CD4-positive, alpha-beta T cell (primary cell): ENCODE measurements around the gene MEGF11. TPM values are rescaled to one million over a fixed set of nuclear protein-coding genes. Genes with fewer than 3 reads are reported as not detected.

ENCODE experiments used
- ATAC-seq: fragments of 200-7000 bp; cut with Tn5 transposase; one replicate; pipeline ENCODE4 v1.10.0; 2022; ENCODE audit warnings: mild to moderate bottlenecking; ENCODE audit not compliant: poor library complexity
- CTCF ChIA-PET: fragments of 350-600 bp; sonication (Branson Sonifier 250); formaldehyde crosslinking; loops from one replicate; lab custom pipeline; 2021; ENCODE audit warnings: antibody characterized with exemption, inconsistent platforms; lab: Charles Lee
- POLR2A ChIA-PET: fragments of 350-600 bp; sonication (Branson Sonifier 250); formaldehyde crosslinking; loops from one replicate; lab custom pipeline; 2021; ENCODE audit warnings: antibody characterized with exemption, inconsistent platforms; lab: Charles Lee
- DNase-seq, 14 experiments: peaks; one replicate each; pipeline ENCODE4 v3.0.0-alpha.2; 2013 to 2020; ENCODE audit warnings: mixed read lengths in 2 of 14
- H3K27ac ChIP-seq, 2 donors: one replicate each; pipeline versions ENCODE4 v1.5.1 to v1.7.0; 2013; ENCODE audit warnings: low read length in 2 of 2, low read depth in 1 of 2, mild to moderate bottlenecking in 1 of 2
- H3K27me3 ChIP-seq, 2 experiments: 1 replicate in 1 of 2; 2 replicates in 1 of 2; pipeline versions ENCODE4 v1.6.1 to v1.7.0; 2013; ENCODE audit warnings: low read length in 2 of 2, control low read depth in 1 of 2, mild to moderate bottlenecking in 1 of 2, moderate library complexity in 1 of 2; ENCODE audit not compliant: insufficient read depth in 2 of 2, control insufficient read depth in 1 of 2
- H3K36me3 ChIP-seq: one replicate; pipeline ENCODE4 v1.6.1; 2013; ENCODE audit warnings: low read length, control low read depth; ENCODE audit not compliant: insufficient read depth
- H3K4me1 ChIP-seq: one replicate; pipeline ENCODE4 v1.6.1; 2013; ENCODE audit warnings: low read length, control low read depth; ENCODE audit not compliant: insufficient read depth
- H3K4me3 ChIP-seq: one replicate; pipeline ENCODE4 v1.5.1; 2013; ENCODE audit warnings: mild to moderate bottlenecking, low read length, moderate library complexity
- H3K9me3 ChIP-seq, 2 experiments: 1 replicate in 1 of 2; 2 replicates in 1 of 2; pipeline versions ENCODE4 v1.6.1 to v1.7.0; 2013; ENCODE audit warnings: low read length in 2 of 2, mild to moderate bottlenecking in 2 of 2, control low read depth in 1 of 2, moderate library complexity in 1 of 2; ENCODE audit not compliant: control insufficient read depth in 1 of 2, insufficient read depth in 1 of 2
- H3K27ac Mint-ChIP-seq: one replicate; pipeline ENCODE4 v1.8.0; 2020; ENCODE audit warnings: mixed read lengths
- H3K27me3 Mint-ChIP-seq: one replicate; pipeline ENCODE4 v1.8.0; 2021; ENCODE audit warnings: mixed read lengths
- H3K36me3 Mint-ChIP-seq: one replicate; pipeline ENCODE4 v1.8.0; 2021; ENCODE audit warnings: low read depth, mixed read lengths
- H3K4me1 Mint-ChIP-seq: one replicate; pipeline ENCODE4 v1.8.0; 2021; ENCODE audit warnings: low read depth, mixed read lengths
- H3K4me3 Mint-ChIP-seq: one replicate; pipeline ENCODE4 v1.8.0; 2020; ENCODE audit warnings: mild to moderate bottlenecking, mixed read lengths
- H3K9me3 Mint-ChIP-seq: one replicate; pipeline ENCODE4 v1.8.0; 2020; ENCODE audit warnings: mixed read lengths
- intact Hi-C, 2 experiments: fragments of 100-400 bp; cut with DNase I in 1 of 2; cut with micrococcal nuclease in 1 of 2; formaldehyde crosslinking; loops; one replicate each; pipeline versions ENCODE4 v1.15.1 to v1.9.0; 2023 to 2025; cut with DNase I, micrococcal nuclease
- total RNA-seq, 174 experiments: library from RNA in 2 of 174; stranded (reverse) in 2 of 174; gene quantifications; one replicate each; pipeline ENCODE4 v1.2.3 and lab custom pipeline; 2021 to 2026
- TF ChIP-seq, protein P1 (sequence below): fragments of 200-600 bp; IDR thresholded peaks from one replicate; pipeline ENCODE4 v1.8.0; 2022; ENCODE audit warnings: antibody characterized with exemption, mild to moderate bottlenecking

MEGF11 gene
- total RNA-seq, 2 experiments from 2014 or later: not detected

- intact Hi-C loops: no loop called here
- H3K9me3 ChIP-seq: no peaks in the 10 kb centered on the region
- DNase-seq (no peak), ATAC-seq (no peak)
- ChIA-PET POLR2A (no interaction called here), CTCF (no interaction called here)
- TF ChIP-seq, protein P1, sequence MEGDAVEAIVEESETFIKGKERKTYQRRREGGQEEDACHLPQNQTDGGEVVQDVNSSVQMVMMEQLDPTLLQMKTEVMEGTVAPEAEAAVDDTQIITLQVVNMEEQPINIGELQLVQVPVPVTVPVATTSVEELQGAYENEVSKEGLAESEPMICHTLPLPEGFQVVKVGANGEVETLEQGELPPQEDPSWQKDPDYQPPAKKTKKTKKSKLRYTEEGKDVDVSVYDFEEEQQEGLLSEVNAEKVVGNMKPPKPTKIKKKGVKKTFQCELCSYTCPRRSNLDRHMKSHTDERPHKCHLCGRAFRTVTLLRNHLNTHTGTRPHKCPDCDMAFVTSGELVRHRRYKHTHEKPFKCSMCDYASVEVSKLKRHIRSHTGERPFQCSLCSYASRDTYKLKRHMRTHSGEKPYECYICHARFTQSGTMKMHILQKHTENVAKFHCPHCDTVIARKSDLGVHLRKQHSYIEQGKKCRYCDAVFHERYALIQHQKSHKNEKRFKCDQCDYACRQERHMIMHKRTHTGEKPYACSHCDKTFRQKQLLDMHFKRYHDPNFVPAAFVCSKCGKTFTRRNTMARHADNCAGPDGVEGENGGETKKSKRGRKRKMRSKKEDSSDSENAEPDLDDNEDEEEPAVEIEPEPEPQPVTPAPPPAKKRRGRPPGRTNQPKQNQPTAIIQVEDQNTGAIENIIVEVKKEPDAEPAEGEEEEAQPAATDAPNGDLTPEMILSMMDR: no peak
- H3K36me3 Mint-ChIP-seq: no peaks in the 10 kb centered on the region
- H3K27ac Mint-ChIP-seq: no peak overlapping the region
- H3K27me3 ChIP-seq: no peaks in the 10 kb centered on the region
- no peaks in the 10 kb centered on the region for H3K36me3 ChIP-seq
- H3K4me1 Mint-ChIP-seq: no peaks in the 10 kb centered on the region
- H3K4me3 Mint-ChIP-seq: no peak overlapping the region
- no peak overlapping the region for H3K27ac ChIP-seq
- no peaks in the 10 kb centered on the region for H3K4me1 ChIP-seq
- no peak overlapping the region for H3K4me3 ChIP-seq
- no peaks in the 10 kb centered on the region for H3K27me3 Mint-ChIP-seq
- no peaks in the 10 kb centered on the region for H3K9me3 Mint-ChIP-seq
These were observed 37.7 kb downstream of the MEGF11 start for GRCh38 chr15:66215811-66216210.

- Histone ChIP-seq H3K27ac (no peak overlapping the region), H3K9me3 (no peaks in the 10 kb centered on the region), H3K27me3 (no peaks in the 10 kb centered on the region), H3K36me3 (no peaks in the 10 kb centered on the region), H3K4me1 (no peaks in the 10 kb centered on the region), H3K4me3 (no peak overlapping the region)
- POLR2A ChIA-PET: interaction anchor here (0.6 kb wide), 1 partner anchor 568 kb away, joined by 3 read pairs; no protein-coding TSS in a partner anchor
- Mint-ChIP-seq H3K4me3 (no peak overlapping the region), H3K27ac (no peak overlapping the region), H3K9me3 (no peaks in the 10 kb centered on the region), H3K27me3 (no peaks in the 10 kb centered on the region), H3K4me1 (no peaks in the 10 kb centered on the region), H3K36me3 (no peaks in the 10 kb centered on the region)
- ATAC-seq (no peak), DNase-seq (no peak)
- CTCF ChIA-PET: no interaction called here
- intact Hi-C loops: no loop called here
- TF ChIP-seq, protein P1: no peak
These were observed 39.3 kb downstream of the MEGF11 start for GRCh38 chr15:66214246-66214645.

GRCh38 chr15:66212563-66212921 lies 41.0 kb downstream of the MEGF11 start:
- Mint-ChIP-seq H3K4me3 (no peak overlapping the region), H3K27ac (no peak overlapping the region), H3K9me3 (no peaks in the 10 kb centered on the region), H3K27me3 (no peaks in the 10 kb centered on the region), H3K4me1 (no peaks in the 10 kb centered on the region), H3K36me3 (no peaks in the 10 kb centered on the region)
- no peaks in the 10 kb centered on the region for H3K9me3 ChIP-seq
- intact Hi-C loops: no loop called here
- CTCF ChIA-PET: no interaction called here
- TF ChIP-seq, protein P1: no peak
- ATAC-seq (no peak), DNase-seq (no peak)
- H3K36me3 ChIP-seq: no peaks in the 10 kb centered on the region
- H3K27ac ChIP-seq: no peak overlapping the region
- no peaks in the 10 kb centered on the region for H3K27me3 ChIP-seq
- no peaks in the 10 kb centered on the region for H3K4me1 ChIP-seq
- POLR2A ChIA-PET: no interaction called here
- no peak overlapping the region for H3K4me3 ChIP-seq
